ENCODE results near the gene SETD6.
A peak's percentile ranks its signal among the peaks of the same experiment; 100 is the strongest.

SETD6 gene

GRCh38 chr16:58508671-58509251 lies 6.6 kb upstream of the SETD6 start:
- H3K36me3 Mint-ChIP-seq (ENCODE audit: low read depth): no peaks in the 10 kb centered on the region
- no peaks in the 10 kb centered on the region for H3K9me3 Mint-ChIP-seq
- H3K27ac Mint-ChIP-seq: no peak overlapping the region
- no peak overlapping the region for H3K4me3 Mint-ChIP-seq
- intact Hi-C loops (cut with micrococcal nuclease): no loop called here
- no peaks in the 10 kb centered on the region for H3K4me1 Mint-ChIP-seq (ENCODE audit: low read depth)
- peaks cover 11% of the 10 kb centered on the region for H3K27me3 Mint-ChIP-seq

GRCh38 chr16:58509256-58510096 lies 5.8 kb upstream of the SETD6 start:
- no peak overlapping the region for H3K4me3 Mint-ChIP-seq
- H3K27ac Mint-ChIP-seq: no peak overlapping the region
- no peaks in the 10 kb centered on the region for H3K4me1 Mint-ChIP-seq (ENCODE audit: low read depth)
- no peaks in the 10 kb centered on the region for H3K36me3 Mint-ChIP-seq (ENCODE audit: low read depth)
- H3K27me3 Mint-ChIP-seq: peaks cover 7% of the 10 kb centered on the region
- intact Hi-C loops (cut with micrococcal nuclease): loop anchor here (5.0 kb wide), 1 partner anchor 248 kb away; no protein-coding TSS in a partner anchor
- no peaks in the 10 kb centered on the region for H3K9me3 Mint-ChIP-seq

- H3K36me3 Mint-ChIP-seq (ENCODE audit: low read depth): peaks cover 5% of the 10 kb centered on the region
- H3K27ac Mint-ChIP-seq: no peak overlapping the region
- no peak overlapping the region for H3K4me3 Mint-ChIP-seq
- H3K4me1 Mint-ChIP-seq (ENCODE audit: low read depth): peaks cover 6% of the 10 kb centered on the region
- H3K27me3 Mint-ChIP-seq: peaks cover 7% of the 10 kb centered on the region
- intact Hi-C loops (cut with micrococcal nuclease): loop anchor here (5.0 kb wide), 1 partner anchor 247 kb away; no protein-coding TSS in a partner anchor
- no peaks in the 10 kb centered on the region for H3K9me3 Mint-ChIP-seq
Measured at GRCh38 chr16:58510097-58510775, 5.1 kb upstream of the SETD6 start.

GRCh38 chr16:58510776-58511628 lies 4.3 kb upstream of the SETD6 start:
- Mint-ChIP-seq H3K9me3 (no peaks in the 10 kb centered on the region), H3K4me1 (ENCODE audit: low read depth) (peaks cover 6% of the 10 kb centered on the region), H3K27ac (no peak overlapping the region), H3K36me3 (ENCODE audit: low read depth) (peaks cover 9% of the 10 kb centered on the region), H3K4me3 (no peak overlapping the region), H3K27me3 (peaks cover 5% of the 10 kb centered on the region)
- intact Hi-C loops (cut with micrococcal nuclease): loop anchor here (5.0 kb wide), 1 partner anchor 246 kb away; no protein-coding TSS in a partner anchor

GRCh38 chr16:58511933-58512815 lies 3.1 kb upstream of the SETD6 start:
- intact Hi-C loops (cut with micrococcal nuclease): loop anchor here (2.0 to 5.0 kb wide), 2 partner anchors 149 to 245 kb away; no protein-coding TSS in a partner anchor
- Mint-ChIP-seq H3K27ac (no peak overlapping the region), H3K4me3 (no peak overlapping the region), H3K27me3 (peaks cover 2% of the 10 kb centered on the region), H3K36me3 (ENCODE audit: low read depth) (peaks cover 15% of the 10 kb centered on the region), H3K9me3 (no peaks in the 10 kb centered on the region), H3K4me1 (ENCODE audit: low read depth) (peaks cover 15% of the 10 kb centered on the region)

GRCh38 chr16:58513874-58514273 lies 1.4 kb upstream of the SETD6 start:
- intact Hi-C loops (cut with micrococcal nuclease): loop anchor here (2.0 to 5.0 kb wide), 2 partner anchors 147 to 243 kb away; no protein-coding TSS in a partner anchor
- no peak overlapping the region for H3K4me3 Mint-ChIP-seq
- no peak overlapping the region for H3K27ac Mint-ChIP-seq
- H3K9me3 Mint-ChIP-seq: no peaks in the 10 kb centered on the region
- H3K27me3 Mint-ChIP-seq: no peaks in the 10 kb centered on the region
- peaks cover 32% of the 10 kb centered on the region for H3K36me3 Mint-ChIP-seq (ENCODE audit: low read depth)
- H3K4me1 Mint-ChIP-seq (ENCODE audit: low read depth): peaks cover 15% of the 10 kb centered on the region

- intact Hi-C loops (cut with micrococcal nuclease): loop anchor here (1.0 to 5.0 kb wide), 2 partner anchors 36 to 113 kb away; partner anchors contain the start of gene CNOT1
- Mint-ChIP-seq H3K36me3 (ENCODE audit: low read depth) (peaks cover 55% of the 10 kb centered on the region), H3K27me3 (no peaks in the 10 kb centered on the region), H3K27ac (peak overlapping the region; percentile 75), H3K4me3 (peak overlapping the region; percentile 88), H3K4me1 (ENCODE audit: low read depth) (peaks cover 15% of the 10 kb centered on the region), H3K9me3 (no peaks in the 10 kb centered on the region)
Measured at GRCh38 chr16:58515871-58516767, 802 bp downstream of the SETD6 start.

GRCh38 chr16:58516768-58517107 lies 1.4 kb downstream of the SETD6 start:
- Mint-ChIP-seq H3K36me3 (ENCODE audit: low read depth) (peaks cover 61% of the 10 kb centered on the region), H3K9me3 (no peaks in the 10 kb centered on the region), H3K4me1 (ENCODE audit: low read depth) (peaks cover 15% of the 10 kb centered on the region)

GRCh38 chr16:58518083-58518979 lies 3.0 kb downstream of the SETD6 start:
- intact Hi-C loops (cut with micrococcal nuclease): loop anchor here (5.0 kb wide), 1 partner anchor 34 kb away; no protein-coding TSS in a partner anchor
- Mint-ChIP-seq H3K36me3 (ENCODE audit: low read depth) (peaks cover 77% of the 10 kb centered on the region), H3K27ac (no peak overlapping the region), H3K4me1 (ENCODE audit: low read depth) (peaks cover 15% of the 10 kb centered on the region), H3K4me3 (no peak overlapping the region), H3K9me3 (no peaks in the 10 kb centered on the region), H3K27me3 (no peaks in the 10 kb centered on the region)

More at GRCh38 chr16:58516768-58517107, 1.4 kb downstream of the SETD6 start:
- Mint-ChIP-seq H3K27ac (no peak overlapping the region), H3K27me3 (no peaks in the 10 kb centered on the region), H3K4me3 (no peak overlapping the region)
- intact Hi-C loops (cut with micrococcal nuclease): loop anchor here (5.0 kb wide), 1 partner anchor 36 kb away; no protein-coding TSS in a partner anchor

- Mint-ChIP-seq H3K36me3 (ENCODE audit: low read depth) (peaks cover 83% of the 10 kb centered on the region), H3K4me1 (ENCODE audit: low read depth) (peaks cover 15% of the 10 kb centered on the region), H3K27me3 (no peaks in the 10 kb centered on the region), H3K27ac (no peak overlapping the region), H3K9me3 (no peaks in the 10 kb centered on the region), H3K4me3 (no peak overlapping the region)
- intact Hi-C loops (cut with micrococcal nuclease): loop anchor here (5.0 kb wide), 1 partner anchor 33 kb away; no protein-coding TSS in a partner anchor
Measured at GRCh38 chr16:58518980-58519368, 3.7 kb downstream of the SETD6 start.

- H3K4me3 Mint-ChIP-seq: no peak overlapping the region
- no peaks in the 10 kb centered on the region for H3K9me3 Mint-ChIP-seq
- H3K27ac Mint-ChIP-seq: no peak overlapping the region
- intact Hi-C loops (cut with micrococcal nuclease): loop anchor here (5.0 kb wide), 1 partner anchor 33 kb away; no protein-coding TSS in a partner anchor
- H3K36me3 Mint-ChIP-seq (ENCODE audit: low read depth): peaks cover 91% of the 10 kb centered on the region
- no peaks in the 10 kb centered on the region for H3K27me3 Mint-ChIP-seq
- peaks cover 15% of the 10 kb centered on the region for H3K4me1 Mint-ChIP-seq (ENCODE audit: low read depth)
Measured at GRCh38 chr16:58519707-58520106, 4.4 kb downstream of the SETD6 start.
